Measurements from ENCODE around the gene BCL3. TPM values are rescaled to one million over a fixed set of nuclear protein-coding genes. Genes with fewer than 3 reads are reported as not detected.

BCL3 gene
- polyA plus RNA-seq, 1 of the 3 experiments (the other 2 are of a cell fraction): 19.2 TPM

DNA sequence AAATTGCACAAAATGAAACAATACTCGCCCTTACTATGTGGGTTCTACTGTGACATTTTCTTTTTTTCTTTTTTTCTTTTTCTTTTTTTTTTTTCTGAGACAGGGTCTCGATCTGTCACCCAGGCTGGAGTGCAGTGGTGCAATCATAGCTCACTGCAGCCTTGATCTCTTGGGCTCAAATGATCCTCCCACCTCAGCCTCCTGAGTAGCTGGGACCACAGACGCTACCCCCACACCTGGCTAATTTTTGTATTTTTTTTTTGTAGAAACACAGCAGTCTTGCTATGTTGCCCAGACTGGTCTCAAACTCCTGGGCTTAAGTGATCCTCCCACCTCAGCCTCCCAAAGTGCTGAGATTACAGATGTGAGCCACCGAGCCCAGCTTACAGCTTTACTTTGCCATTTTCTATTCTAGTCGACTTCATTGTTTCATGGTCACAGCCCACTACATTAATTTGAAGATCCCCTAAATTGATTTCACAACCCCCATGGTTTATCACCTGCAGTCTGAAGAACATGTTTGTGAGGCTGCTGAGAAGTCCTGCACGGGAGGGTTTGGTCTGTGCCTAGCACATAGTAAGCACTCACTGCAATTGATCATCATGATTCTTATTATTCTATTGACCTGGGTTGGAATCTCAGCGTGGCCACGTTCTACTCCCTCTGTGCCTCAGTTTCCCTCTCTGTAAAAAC, 3.8 kb downstream of the BCL3 start (continued):
- TF ChIP-seq SMC3 (IDR thresholded peaks at IDR 0.05; ENCODE audit: low read depth, low read length): no peak
- TF ChIP-seq FOXJ3 (CRISPR knock-in tag; IDR thresholded peaks at IDR 0.05): no peak
- TF ChIP-seq, protein P1, sequence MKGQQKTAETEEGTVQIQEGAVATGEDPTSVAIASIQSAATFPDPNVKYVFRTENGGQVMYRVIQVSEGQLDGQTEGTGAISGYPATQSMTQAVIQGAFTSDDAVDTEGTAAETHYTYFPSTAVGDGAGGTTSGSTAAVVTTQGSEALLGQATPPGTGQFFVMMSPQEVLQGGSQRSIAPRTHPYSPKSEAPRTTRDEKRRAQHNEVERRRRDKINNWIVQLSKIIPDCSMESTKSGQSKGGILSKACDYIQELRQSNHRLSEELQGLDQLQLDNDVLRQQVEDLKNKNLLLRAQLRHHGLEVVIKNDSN (IDR thresholded peaks at IDR 0.05; ENCODE audit: borderline replicate concordance, low read depth): no peak
- no peak for TF ChIP-seq POLR2AphosphoS5 (IDR thresholded peaks at IDR 0.05; ENCODE audit: low read depth, low read length)

DNA sequence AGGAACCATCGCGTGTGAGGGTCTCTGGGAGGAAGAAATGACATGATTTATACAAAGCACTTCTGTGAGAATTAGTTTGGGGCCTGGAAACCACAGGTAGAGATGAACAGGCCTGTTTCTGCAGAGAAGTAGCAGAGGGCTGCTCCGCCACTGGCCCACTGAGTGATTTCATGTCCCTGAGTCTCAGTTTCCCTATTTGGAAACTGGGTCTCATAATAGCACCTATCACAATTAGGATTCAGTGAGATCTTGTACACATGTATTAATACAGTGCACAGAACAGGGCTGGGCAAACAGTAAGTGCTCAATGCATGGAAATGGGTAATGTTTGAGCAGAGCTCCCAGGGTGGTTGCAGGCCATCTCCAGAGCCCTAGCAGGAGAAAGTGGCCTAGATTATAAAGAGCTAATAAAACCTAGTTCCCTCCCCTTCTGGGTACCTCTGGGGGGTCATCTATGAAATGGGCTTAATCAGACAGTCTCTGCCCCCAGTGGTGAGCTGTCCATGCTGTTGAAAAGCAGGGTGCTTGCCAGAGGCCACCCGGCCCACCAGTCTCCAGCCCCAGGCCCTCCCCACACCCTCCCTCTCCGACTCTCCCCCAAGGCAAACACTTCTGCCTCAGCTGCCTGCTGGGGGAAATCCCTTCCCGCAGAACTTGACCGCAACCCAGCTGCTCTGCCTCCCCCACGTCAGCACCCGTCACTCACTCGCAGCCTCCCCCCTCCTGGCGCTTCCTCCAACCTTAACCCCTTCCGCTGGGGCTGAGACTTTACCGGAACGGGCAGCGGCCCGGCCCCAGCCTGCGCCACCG, 4.5 kb downstream of the BCL3 start:
- Histone ChIP-seq H3K9ac (no peak overlapping the region; the same call in 1 of the 2 replicates), H3K4me2 (peak overlapping the region; percentile 83; the same call in 1 of the 2 replicates), H3F3A (replicated peaks; ENCODE audit: insufficient read depth) (peaks cover 21% of the 10 kb centered on the region), H3K27ac (ENCODE audit: low read depth in 2 of 2, low read length in 1 of 2) (peak overlapping the region; percentile 64 to 70; a peak in 3 of 4 replicates), H3K36me3 (replicated peaks in 1 of 2; ENCODE audit: control insufficient read depth in 1 of 2, insufficient read depth in 2 of 2, low read length in 1 of 2) (peaks cover 9 to 12% of the 10 kb centered on the region in 2 experiments), H3K9me2 (no peaks in the 10 kb centered on the region), H3K79me2 (ENCODE audit: insufficient read depth) (peaks cover 30% of the 10 kb centered on the region), H4K20me1 (ENCODE audit: insufficient read depth) (peaks cover 5% of the 10 kb centered on the region; the same call in 1 of the 2 replicates), H3K9me3 (no peaks in the 10 kb centered on the region), H3K27me3 (ENCODE audit: insufficient read depth) (no peaks in the 10 kb centered on the region), H2AFZ (ENCODE audit: low read depth) (no peak overlapping the region), H3K4me1 (ENCODE audit: control insufficient read depth in 1 of 2, insufficient read depth in 2 of 2, low read depth in 1 of 2, low read length in 1 of 2) (peaks cover 17 to 27% of the 10 kb centered on the region in 2 experiments; a peak in 3 of 4 replicates), H3K4me3 (ENCODE audit: low read depth in 2 of 2, low read length in 1 of 2) (peak overlapping the region in 1 of 2 experiments; percentile 36; a peak in 1 of 4 replicates)
- CTCF ChIA-PET: interaction anchor here (1.0 to 8.7 kb wide), 4 partner anchors 10 to 29 kb away, joined by 3 to 86 read pairs (median 8); no protein-coding TSS in a partner anchor
- WGBS (ENCODE audit: low lambda C conversion rate): 18% methylated on average over 17 of the region's 18 CpGs
- POLR2A ChIA-PET: no interaction called here
- peak; percentile 68 for DNase-seq
- no peak for TF ChIP-seq NRF1 (IDR thresholded peaks at IDR 0.05; ENCODE audit: low read depth, low read length)
- TF ChIP-seq CHD2 (IDR thresholded peaks at IDR 0.05; ENCODE audit: low read length, partially characterized antibody): no peak
- TF ChIP-seq FOXJ3 (CRISPR knock-in tag; IDR thresholded peaks at IDR 0.05): no peak
- peak; percentile 41; the same call in 1 of the 2 replicates for TF ChIP-seq MEF2A (IDR thresholded peaks at IDR 0.05; ENCODE audit: borderline replicate concordance, low read depth)
- peak; percentile 68 for TF ChIP-seq POLR2AphosphoS5 (IDR thresholded peaks at IDR 0.05; ENCODE audit: low read depth, low read length)
- TF ChIP-seq, protein P2, sequence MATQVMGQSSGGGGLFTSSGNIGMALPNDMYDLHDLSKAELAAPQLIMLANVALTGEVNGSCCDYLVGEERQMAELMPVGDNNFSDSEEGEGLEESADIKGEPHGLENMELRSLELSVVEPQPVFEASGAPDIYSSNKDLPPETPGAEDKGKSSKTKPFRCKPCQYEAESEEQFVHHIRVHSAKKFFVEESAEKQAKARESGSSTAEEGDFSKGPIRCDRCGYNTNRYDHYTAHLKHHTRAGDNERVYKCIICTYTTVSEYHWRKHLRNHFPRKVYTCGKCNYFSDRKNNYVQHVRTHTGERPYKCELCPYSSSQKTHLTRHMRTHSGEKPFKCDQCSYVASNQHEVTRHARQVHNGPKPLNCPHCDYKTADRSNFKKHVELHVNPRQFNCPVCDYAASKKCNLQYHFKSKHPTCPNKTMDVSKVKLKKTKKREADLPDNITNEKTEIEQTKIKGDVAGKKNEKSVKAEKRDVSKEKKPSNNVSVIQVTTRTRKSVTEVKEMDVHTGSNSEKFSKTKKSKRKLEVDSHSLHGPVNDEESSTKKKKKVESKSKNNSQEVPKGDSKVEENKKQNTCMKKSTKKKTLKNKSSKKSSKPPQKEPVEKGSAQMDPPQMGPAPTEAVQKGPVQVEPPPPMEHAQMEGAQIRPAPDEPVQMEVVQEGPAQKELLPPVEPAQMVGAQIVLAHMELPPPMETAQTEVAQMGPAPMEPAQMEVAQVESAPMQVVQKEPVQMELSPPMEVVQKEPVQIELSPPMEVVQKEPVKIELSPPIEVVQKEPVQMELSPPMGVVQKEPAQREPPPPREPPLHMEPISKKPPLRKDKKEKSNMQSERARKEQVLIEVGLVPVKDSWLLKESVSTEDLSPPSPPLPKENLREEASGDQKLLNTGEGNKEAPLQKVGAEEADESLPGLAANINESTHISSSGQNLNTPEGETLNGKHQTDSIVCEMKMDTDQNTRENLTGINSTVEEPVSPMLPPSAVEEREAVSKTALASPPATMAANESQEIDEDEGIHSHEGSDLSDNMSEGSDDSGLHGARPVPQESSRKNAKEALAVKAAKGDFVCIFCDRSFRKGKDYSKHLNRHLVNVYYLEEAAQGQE (IDR thresholded peaks at IDR 0.05; ENCODE audit: low read depth, low read length): peak; percentile 55
- TF ChIP-seq, protein P3, sequence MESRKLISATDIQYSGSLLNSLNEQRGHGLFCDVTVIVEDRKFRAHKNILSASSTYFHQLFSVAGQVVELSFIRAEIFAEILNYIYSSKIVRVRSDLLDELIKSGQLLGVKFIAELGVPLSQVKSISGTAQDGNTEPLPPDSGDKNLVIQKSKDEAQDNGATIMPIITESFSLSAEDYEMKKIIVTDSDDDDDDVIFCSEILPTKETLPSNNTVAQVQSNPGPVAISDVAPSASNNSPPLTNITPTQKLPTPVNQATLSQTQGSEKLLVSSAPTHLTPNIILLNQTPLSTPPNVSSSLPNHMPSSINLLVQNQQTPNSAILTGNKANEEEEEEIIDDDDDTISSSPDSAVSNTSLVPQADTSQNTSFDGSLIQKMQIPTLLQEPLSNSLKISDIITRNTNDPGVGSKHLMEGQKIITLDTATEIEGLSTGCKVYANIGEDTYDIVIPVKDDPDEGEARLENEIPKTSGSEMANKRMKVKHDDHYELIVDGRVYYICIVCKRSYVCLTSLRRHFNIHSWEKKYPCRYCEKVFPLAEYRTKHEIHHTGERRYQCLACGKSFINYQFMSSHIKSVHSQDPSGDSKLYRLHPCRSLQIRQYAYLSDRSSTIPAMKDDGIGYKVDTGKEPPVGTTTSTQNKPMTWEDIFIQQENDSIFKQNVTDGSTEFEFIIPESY (IDR thresholded peaks at IDR 0.05; ENCODE audit: borderline replicate concordance, low read depth): peak; percentile 82
- TF ChIP-seq GABPA (IDR thresholded peaks at IDR 0.05; ENCODE audit: low read depth): peak; percentile 61
- peak; percentile 96 for TF ChIP-seq RXRA (IDR thresholded peaks at IDR 0.05; ENCODE audit: borderline replicate concordance, low read depth)
- TF ChIP-seq EP300 (IDR thresholded peaks at IDR 0.05; ENCODE audit: borderline replicate concordance in 1 of 2, low read depth in 1 of 2, low read length in 1 of 2): peak; percentile 55 to 90; a peak in 2 of 4 replicates
- TF ChIP-seq FOXM1 (IDR thresholded peaks at IDR 0.05; ENCODE audit: low read depth): no peak
- TF ChIP-seq, protein P4, sequence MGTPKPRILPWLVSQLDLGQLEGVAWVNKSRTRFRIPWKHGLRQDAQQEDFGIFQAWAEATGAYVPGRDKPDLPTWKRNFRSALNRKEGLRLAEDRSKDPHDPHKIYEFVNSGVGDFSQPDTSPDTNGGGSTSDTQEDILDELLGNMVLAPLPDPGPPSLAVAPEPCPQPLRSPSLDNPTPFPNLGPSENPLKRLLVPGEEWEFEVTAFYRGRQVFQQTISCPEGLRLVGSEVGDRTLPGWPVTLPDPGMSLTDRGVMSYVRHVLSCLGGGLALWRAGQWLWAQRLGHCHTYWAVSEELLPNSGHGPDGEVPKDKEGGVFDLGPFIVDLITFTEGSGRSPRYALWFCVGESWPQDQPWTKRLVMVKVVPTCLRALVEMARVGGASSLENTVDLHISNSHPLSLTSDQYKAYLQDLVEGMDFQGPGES (IDR thresholded peaks at IDR 0.05; ENCODE audit: low read depth, low read length): no peak
- peak; percentile 87 for TF ChIP-seq NFIC (IDR thresholded peaks at IDR 0.05; ENCODE audit: borderline replicate concordance)
- TF ChIP-seq, protein P5, sequence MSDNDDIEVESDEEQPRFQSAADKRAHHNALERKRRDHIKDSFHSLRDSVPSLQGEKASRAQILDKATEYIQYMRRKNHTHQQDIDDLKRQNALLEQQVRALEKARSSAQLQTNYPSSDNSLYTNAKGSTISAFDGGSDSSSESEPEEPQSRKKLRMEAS (IDR thresholded peaks at IDR 0.05; ENCODE audit: low read depth): peak; percentile 79
- no peak for TF ChIP-seq GATA2 (CRISPR knock-in tag; IDR thresholded peaks at IDR 0.05)
- TF ChIP-seq, protein P1 (IDR thresholded peaks at IDR 0.05; ENCODE audit: borderline replicate concordance, low read depth): 0 out of 2 replicates have a peak, but pooled peaks have one; percentile 51
- no peak for TF ChIP-seq RCOR1 (IDR thresholded peaks at IDR 0.05; ENCODE audit: low read length)
- TF ChIP-seq ELF1 (IDR thresholded peaks at IDR 0.05): no peak; the same call in 1 of the 2 replicates

Measured in SK-N-SH (cell line).